Measurements from ENCODE around the gene HSPA1B. TPM values are rescaled to one million over a fixed set of nuclear protein-coding genes. Genes with fewer than 3 reads are reported as not detected.

The HSPA1B gene
- total RNA-seq (100 to 1,000 TPM in 3 of 5 donors, 10 to 100 TPM in 2; 44.3 to 165 (median 105) TPM), polyA plus RNA-seq (10 to 100 TPM; 35.9 to 66.0 (median 51.3) TPM)
- long read RNA-seq, donor 1, transcript HSPA1B-201 (1 exons, 2,521 nt) = major isoform, 38 of 38 reads
- long read RNA-seq, donor 1, partial matches to known transcripts = 0 of 38 reads
- long read RNA-seq, donor 1, other reads (novel, unspliced or antisense) = 0 of 38 reads
- long read RNA-seq, donor 2, transcript HSPA1B-201 (1 exons, 2,521 nt) = major isoform, 37 of 37 reads
- long read RNA-seq, donor 2, partial matches to known transcripts = 0 of 37 reads
- long read RNA-seq, donor 2, other reads (novel, unspliced or antisense) = 0 of 37 reads
- long read RNA-seq, donor 3, transcript HSPA1B-201 (1 exons, 2,521 nt) = major isoform, 80 of 80 reads
- long read RNA-seq, donor 3, partial matches to known transcripts = 0 of 80 reads
- long read RNA-seq, donor 3, other reads (novel, unspliced or antisense) = 0 of 80 reads
- long read RNA-seq, donor 4, partial matches to known transcripts = 0 of 4 reads
- long read RNA-seq, donor 4, other reads (novel, unspliced or antisense) = 0 of 4 reads
- long read RNA-seq, donor 5, transcript HSPA1B-201 (1 exons, 2,521 nt) = major isoform, 64 of 64 reads
- long read RNA-seq, donor 5, partial matches to known transcripts = 0 of 64 reads
- long read RNA-seq, donor 5, other reads (novel, unspliced or antisense) = 0 of 64 reads
- long read RNA-seq, donor 6, transcript HSPA1B-201 (1 exons, 2,521 nt) = major isoform, 118 of 118 reads
- long read RNA-seq, donor 6, partial matches to known transcripts = 0 of 118 reads
- long read RNA-seq, donor 6, other reads (novel, unspliced or antisense) = 0 of 118 reads
- long read RNA-seq, donor 7, transcript HSPA1B-201 (1 exons, 2,521 nt) = major isoform, 78 of 78 reads
- long read RNA-seq, donor 7, partial matches to known transcripts = 0 of 78 reads
- long read RNA-seq, donor 7, other reads (novel, unspliced or antisense) = 0 of 78 reads
- long read RNA-seq, donor 8, transcript HSPA1B-201 (1 exons, 2,521 nt) = major isoform, 101 of 101 reads
- long read RNA-seq, donor 8, partial matches to known transcripts = 0 of 101 reads
- long read RNA-seq, donor 8, other reads (novel, unspliced or antisense) = 0 of 101 reads
- long read RNA-seq, donor 9, transcript HSPA1B-201 (1 exons, 2,521 nt) = major isoform, 137 of 137 reads
- long read RNA-seq, donor 9, partial matches to known transcripts = 0 of 137 reads
- long read RNA-seq, donor 9, other reads (novel, unspliced or antisense) = 0 of 137 reads
- long read RNA-seq, donor 10, transcript HSPA1B-201 (1 exons, 2,521 nt) = major isoform, 34 of 34 reads
- long read RNA-seq, donor 10, partial matches to known transcripts = 0 of 34 reads
- long read RNA-seq, donor 10, other reads (novel, unspliced or antisense) = 0 of 34 reads

GRCh38 chr6:31827286-31828079, at the start of gene HSPA1B:
HSPA1B (plus strand) TSS chr6:31827738; CDS start chr6:31827951, 213 bp downstream.
- TF ChIP-seq POLR2AphosphoS5 (IDR thresholded peaks at IDR 0.05) (peak; percentile 100), CTCF (IDR thresholded peaks at IDR 0.05) (no peak), EP300 (IDR thresholded peaks at IDR 0.05) (no peak), POLR2A (IDR thresholded peaks at IDR 0.05) (peak in 2 of 4 donors; percentile 100)
- DNase-seq = peak; percentile 100
- intact Hi-C loops (cut with DNase I; ENCODE audit: low total_unique reads) = no loop called here
- Histone ChIP-seq H3K9me3 (no peaks in the 10 kb centered on the region), H3K36me3 (no peaks in the 10 kb centered on the region), H3K27me3 (no peaks in the 10 kb centered on the region), H3K27ac (peak within 1 kb of the TSS; percentile 89 to 99 (median 98)), H3K4me1 (peaks cover 38 to 68% (median 56%) of the 10 kb centered on the region in 4 donors), H3K4me3 (peak within 1 kb of the TSS; percentile 59 to 71 (median 66))
- WGBS, 5 donors = 0% methylated on average over 14 to 51 of the region's 56 CpGs

- Histone ChIP-seq H3K9me3 (no peaks in the 10 kb centered on the region), H3K27ac (peak overlapping the region; percentile 78 to 90 (median 84)), H3K27me3 (no peaks in the 10 kb centered on the region), H3K4me3 (no peak overlapping the region), H3K36me3 (peaks cover 43 to 55% (median 54%) of the 10 kb centered on the region in 4 donors), H3K4me1 (peaks cover 24 to 39% (median 31%) of the 10 kb centered on the region in 4 donors)
- no peak for TF ChIP-seq POLR2A (IDR thresholded peaks at IDR 0.05)
- WGBS, 5 donors = 91 to 96% (median 94%) methylated on average over 4 to 5 of the region's 5 CpGs
- intact Hi-C loops (cut with DNase I; ENCODE audit: low total_unique reads) = no loop called here
- DNase-seq = no peak
Measured at GRCh38 chr6:31778193-31778592, 49.3 kb upstream of the HSPA1B start.

- WGBS, 5 donors = 75 to 93% (median 87%) methylated on average over 27 to 43 of the region's 43 CpGs
- Histone ChIP-seq H3K9me3 (no peaks in the 10 kb centered on the region), H3K4me3 (no peak overlapping the region), H3K36me3 (peaks cover 52 to 65% (median 64%) of the 10 kb centered on the region in 4 donors), H3K27ac (peak overlapping the region in 4 of 5 donors; percentile 8 to 83 (median 56)), H3K4me1 (peaks cover 24 to 37% (median 29%) of the 10 kb centered on the region in 4 donors), H3K27me3 (no peaks in the 10 kb centered on the region)
- intact Hi-C loops (cut with DNase I; ENCODE audit: low total_unique reads) = no loop called here
- DNase-seq = peak in 1 of 2 donors; percentile 41
- TF ChIP-seq CTCF (IDR thresholded peaks at IDR 0.05) (no peak), POLR2AphosphoS5 (IDR thresholded peaks at IDR 0.05) (no peak), EP300 (IDR thresholded peaks at IDR 0.05) (no peak), POLR2A (IDR thresholded peaks at IDR 0.05) (no peak)
Measured at GRCh38 chr6:31778999-31779885, 48.3 kb upstream of the HSPA1B start.
